K562 (cell line): ENCODE data around the gene EGR1. TPM values are rescaled to one million over a fixed set of nuclear protein-coding genes. Genes with fewer than 3 reads are reported as not detected.
A peak's percentile ranks its signal among the peaks of the same experiment; 100 is the strongest.

Experiments
- CXXC5 ChIP-seq: fragments of 250-450 bp; sonication (Bioruptor Pico); IDR thresholded peaks from 2 replicates; pipeline ENCODE4 v1.8.0; 2022; ENCODE audit warnings: inconsistent platforms, mild to moderate bottlenecking, moderate library complexity
- EP300 ChIP-seq: IDR thresholded peaks from 2 replicates; pipeline ENCODE4 v1.6.1; 2012; ENCODE audit warnings: low read length, improper control_type of control experiment
- ERF ChIP-seq: fragments of 450-650 bp; formaldehyde crosslinking; IDR thresholded peaks from 2 replicates; pipeline ENCODE4 v1.4.0; 2020; ENCODE audit warnings: mild to moderate bottlenecking, mixed read lengths
- GABPA ChIP-seq: fragments of 200-800 bp; sonication (Bioruptor generic); conservative IDR thresholded peaks from 2 replicates; pipeline ENCODE4 v1.6.1; 2016; ENCODE audit warnings: low read depth, missing genetic modification characterization, missing compliant biosample characterization
- KAT7 ChIP-seq: sonication (generic); formaldehyde crosslinking; IDR thresholded peaks from 2 replicates; pipeline ENCODE4 v1.8.0; 2022; ENCODE audit warnings: missing genetic modification reagents, mild to moderate bottlenecking, borderline replicate concordance
- RB1 ChIP-seq: fragments of 450-650 bp; IDR thresholded peaks from 2 replicates; pipeline ENCODE4 v1.6.1; 2017; ENCODE audit warnings: low read depth, mild to moderate bottlenecking
- RFX5 ChIP-seq: IDR thresholded peaks from 2 replicates; pipeline ENCODE4 v1.6.1; 2011; ENCODE audit warnings: low read depth, mild to moderate bottlenecking, improper control_type of control experiment, low read length
- RUNX1 ChIP-seq: sonication (generic); IDR thresholded peaks from 2 replicates; pipeline ENCODE4 v1.6.1; 2016; ENCODE audit warnings: antibody characterized with exemption, low read depth
- polyA plus RNA-seq, 8 experiments: library from polyadenylated mRNA; depleted of rRNA in 4 of 8; stranded (reverse) in 5 of 8; unstranded in 3 of 8; fragments of >200 nt; fragmentation: Nextera tagmentation in 2 of 8; fragmentation: Illumina TruSeq in 1 of 8; extraction: Ambion mirVana in 2 of 8; extraction: Trizol in 1 of 8; gene quantifications; 2 replicates each; pipeline versions ENCODE4 v1.2.1 to v1.2.3, GENCODE V29; 2011 to 2014; ENCODE audit warnings: inconsistent platforms in 1 of 8, missing spikeins in 1 of 8
- total RNA-seq, 7 experiments: library from RNA; depleted of rRNA in 6 of 7; stranded (reverse); fragments of >200 nt in 6 of 7; fragmentation: Illumina TruSeq in 2 of 7; extraction: Trizol in 2 of 7; gene quantifications; 2 replicates each; pipeline versions ENCODE4 v1.2.1 to v1.2.3, GENCODE V29; 2011 to 2021; ENCODE audit warnings: low replicate concordance in 1 of 7
- TF ChIP-seq, protein P1 (sequence below): fragments of 200-800 bp; sonication (Bioruptor generic); IDR thresholded peaks from 2 replicates; pipeline ENCODE4 v1.6.1; 2017; ENCODE audit warnings: missing genetic modification characterization, missing compliant biosample characterization
- TF ChIP-seq, protein P2 (sequence below), 2 experiments: fragments of 450-650 bp; formaldehyde crosslinking in 1 of 2; IDR thresholded peaks; 2 replicates each; pipeline versions ENCODE4 v1.4.0 to v1.6.1; 2014 to 2020; ENCODE audit warnings: mild to moderate bottlenecking in 2 of 2, borderline replicate concordance in 1 of 2, low read depth in 1 of 2
- TF ChIP-seq, protein P3 (sequence below): fragments of 450-650 bp; IDR thresholded peaks from 2 replicates; pipeline ENCODE4 v1.6.1; 2018; ENCODE audit not compliant: partially characterized antibody

EGR1 gene
- total and polyA plus RNA-seq, 9 of the 15 experiments (the other 6 are each of a cell fraction or from before 2014, with no cell fraction given): 1.3 to 132 (median 21.5) TPM

DNA sequence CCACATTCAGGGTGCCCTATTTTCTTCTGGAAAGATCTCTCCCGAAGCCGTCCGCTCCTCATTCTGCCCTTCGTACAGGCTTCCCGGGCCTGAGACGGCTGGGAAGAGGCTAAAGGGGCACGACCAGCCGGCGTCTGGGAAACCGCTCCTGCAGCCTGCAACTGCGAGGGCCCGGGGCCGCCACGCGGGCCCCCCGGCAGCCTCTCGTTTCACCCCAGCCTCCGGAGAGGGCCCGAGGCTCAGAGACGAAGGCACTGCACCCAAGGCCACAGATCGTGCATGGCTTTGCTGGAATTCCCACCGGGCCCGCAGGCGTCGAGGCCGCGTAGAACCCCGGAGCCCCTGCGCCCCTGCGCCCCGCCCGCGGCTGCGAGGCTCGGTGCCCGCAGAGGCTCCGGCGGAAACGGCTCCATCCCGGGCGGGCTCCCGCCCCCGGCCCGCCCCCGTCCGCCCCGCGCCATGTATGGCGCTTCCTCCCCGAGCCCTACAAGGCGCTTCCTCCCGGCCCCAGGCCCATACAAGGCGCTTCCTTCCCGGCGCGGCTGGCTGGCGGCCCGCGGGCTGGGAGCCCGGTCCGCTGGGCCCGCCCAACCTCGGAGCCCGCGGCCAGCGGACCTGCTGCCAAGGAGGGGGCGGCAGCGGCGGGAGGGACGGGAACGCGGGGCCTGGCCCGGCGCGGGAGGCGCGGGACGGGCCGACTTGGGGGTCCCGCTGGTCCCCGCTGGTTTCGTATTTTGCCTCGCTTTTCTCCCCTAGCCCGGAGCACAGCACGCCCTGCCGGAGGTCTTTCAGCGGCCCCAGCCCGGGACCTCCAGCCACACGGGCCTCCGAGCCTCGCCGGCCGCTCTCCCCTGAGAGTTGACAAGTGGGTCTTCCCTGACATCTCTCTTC lies 26.6 kb downstream of the EGR1 start (continued):
- TF ChIP-seq, protein P1, sequence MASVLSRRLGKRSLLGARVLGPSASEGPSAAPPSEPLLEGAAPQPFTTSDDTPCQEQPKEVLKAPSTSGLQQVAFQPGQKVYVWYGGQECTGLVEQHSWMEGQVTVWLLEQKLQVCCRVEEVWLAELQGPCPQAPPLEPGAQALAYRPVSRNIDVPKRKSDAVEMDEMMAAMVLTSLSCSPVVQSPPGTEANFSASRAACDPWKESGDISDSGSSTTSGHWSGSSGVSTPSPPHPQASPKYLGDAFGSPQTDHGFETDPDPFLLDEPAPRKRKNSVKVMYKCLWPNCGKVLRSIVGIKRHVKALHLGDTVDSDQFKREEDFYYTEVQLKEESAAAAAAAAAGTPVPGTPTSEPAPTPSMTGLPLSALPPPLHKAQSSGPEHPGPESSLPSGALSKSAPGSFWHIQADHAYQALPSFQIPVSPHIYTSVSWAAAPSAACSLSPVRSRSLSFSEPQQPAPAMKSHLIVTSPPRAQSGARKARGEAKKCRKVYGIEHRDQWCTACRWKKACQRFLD (CRISPR knock-in tag): 0 out of 2 replicates have a peak, but pooled peaks have one; percentile 67
- TF ChIP-seq GABPA (tag): peak; percentile 64
- 0 out of 2 replicates have a peak, but pooled peaks have one; percentile 6 for TF ChIP-seq EP300
- no peak; the same call in 1 of the 2 replicates for TF ChIP-seq KAT7 (CRISPR knock-in tag)
- TF ChIP-seq RFX5: no peak
- TF ChIP-seq RB1: peak; percentile 76
- peak; percentile 17 for TF ChIP-seq CXXC5
- TF ChIP-seq RUNX1: no peak; the same call in 1 of the 2 replicates
- 0 out of 2 replicates have a peak, but pooled peaks have one; percentile 25 for TF ChIP-seq ERF (CRISPR knock-in tag)
- TF ChIP-seq, protein P2, sequence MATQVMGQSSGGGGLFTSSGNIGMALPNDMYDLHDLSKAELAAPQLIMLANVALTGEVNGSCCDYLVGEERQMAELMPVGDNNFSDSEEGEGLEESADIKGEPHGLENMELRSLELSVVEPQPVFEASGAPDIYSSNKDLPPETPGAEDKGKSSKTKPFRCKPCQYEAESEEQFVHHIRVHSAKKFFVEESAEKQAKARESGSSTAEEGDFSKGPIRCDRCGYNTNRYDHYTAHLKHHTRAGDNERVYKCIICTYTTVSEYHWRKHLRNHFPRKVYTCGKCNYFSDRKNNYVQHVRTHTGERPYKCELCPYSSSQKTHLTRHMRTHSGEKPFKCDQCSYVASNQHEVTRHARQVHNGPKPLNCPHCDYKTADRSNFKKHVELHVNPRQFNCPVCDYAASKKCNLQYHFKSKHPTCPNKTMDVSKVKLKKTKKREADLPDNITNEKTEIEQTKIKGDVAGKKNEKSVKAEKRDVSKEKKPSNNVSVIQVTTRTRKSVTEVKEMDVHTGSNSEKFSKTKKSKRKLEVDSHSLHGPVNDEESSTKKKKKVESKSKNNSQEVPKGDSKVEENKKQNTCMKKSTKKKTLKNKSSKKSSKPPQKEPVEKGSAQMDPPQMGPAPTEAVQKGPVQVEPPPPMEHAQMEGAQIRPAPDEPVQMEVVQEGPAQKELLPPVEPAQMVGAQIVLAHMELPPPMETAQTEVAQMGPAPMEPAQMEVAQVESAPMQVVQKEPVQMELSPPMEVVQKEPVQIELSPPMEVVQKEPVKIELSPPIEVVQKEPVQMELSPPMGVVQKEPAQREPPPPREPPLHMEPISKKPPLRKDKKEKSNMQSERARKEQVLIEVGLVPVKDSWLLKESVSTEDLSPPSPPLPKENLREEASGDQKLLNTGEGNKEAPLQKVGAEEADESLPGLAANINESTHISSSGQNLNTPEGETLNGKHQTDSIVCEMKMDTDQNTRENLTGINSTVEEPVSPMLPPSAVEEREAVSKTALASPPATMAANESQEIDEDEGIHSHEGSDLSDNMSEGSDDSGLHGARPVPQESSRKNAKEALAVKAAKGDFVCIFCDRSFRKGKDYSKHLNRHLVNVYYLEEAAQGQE (IDR thresholded peaks at IDR 0.05; ENCODE audit: borderline replicate concordance): no peak
- TF ChIP-seq, protein P2 (CRISPR knock-in tag; IDR thresholded peaks at IDR 0.05; ENCODE audit: low read depth): 0 out of 2 replicates have a peak, but pooled peaks have one; percentile 24
- TF ChIP-seq, protein P3, sequence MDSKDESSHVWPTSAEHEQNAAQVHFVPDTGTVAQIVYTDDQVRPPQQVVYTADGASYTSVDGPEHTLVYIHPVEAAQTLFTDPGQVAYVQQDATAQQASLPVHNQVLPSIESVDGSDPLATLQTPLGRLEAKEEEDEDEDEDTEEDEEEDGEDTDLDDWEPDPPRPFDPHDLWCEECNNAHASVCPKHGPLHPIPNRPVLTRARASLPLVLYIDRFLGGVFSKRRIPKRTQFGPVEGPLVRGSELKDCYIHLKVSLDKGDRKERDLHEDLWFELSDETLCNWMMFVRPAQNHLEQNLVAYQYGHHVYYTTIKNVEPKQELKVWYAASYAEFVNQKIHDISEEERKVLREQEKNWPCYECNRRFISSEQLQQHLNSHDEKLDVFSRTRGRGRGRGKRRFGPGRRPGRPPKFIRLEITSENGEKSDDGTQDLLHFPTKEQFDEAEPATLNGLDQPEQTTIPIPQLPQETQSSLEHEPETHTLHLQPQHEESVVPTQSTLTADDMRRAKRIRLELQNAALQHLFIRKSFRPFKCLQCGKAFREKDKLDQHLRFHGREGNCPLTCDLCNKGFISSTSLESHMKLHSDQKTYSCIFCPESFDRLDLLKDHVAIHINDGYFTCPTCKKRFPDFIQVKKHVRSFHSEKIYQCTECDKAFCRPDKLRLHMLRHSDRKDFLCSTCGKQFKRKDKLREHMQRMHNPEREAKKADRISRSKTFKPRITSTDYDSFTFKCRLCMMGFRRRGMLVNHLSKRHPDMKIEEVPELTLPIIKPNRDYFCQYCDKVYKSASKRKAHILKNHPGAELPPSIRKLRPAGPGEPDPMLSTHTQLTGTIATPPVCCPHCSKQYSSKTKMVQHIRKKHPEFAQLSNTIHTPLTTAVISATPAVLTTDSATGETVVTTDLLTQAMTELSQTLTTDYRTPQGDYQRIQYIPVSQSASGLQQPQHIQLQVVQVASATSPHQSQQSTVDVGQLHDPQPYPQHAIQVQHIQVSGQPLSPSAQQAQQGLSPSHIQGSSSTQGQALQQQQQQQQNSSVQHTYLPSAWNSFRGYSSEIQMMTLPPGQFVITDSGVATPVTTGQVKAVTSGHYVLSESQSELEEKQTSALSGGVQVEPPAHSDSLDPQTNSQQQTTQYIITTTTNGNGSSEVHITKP: peak; percentile 79
